GM23338 (cell line): ENCODE results near the gene CNTNAP2. TPM values are rescaled to one million over a fixed set of nuclear protein-coding genes. Genes with fewer than 3 reads are reported as not detected.

Experiments used
- ATAC-seq: fragments of 200-7000 bp; cut with Tn5 transposase; 3 replicates; pipeline ENCODE4 v1.9.1; 2020
- DNase-seq: peaks from one replicate; pipeline ENCODE4 v3.0.0-alpha.2; 2015; ENCODE audit warnings: low spot score
- H2AFZ ChIP-seq: fragments of 200-600 bp; sonication (generic); 2 replicates; pipeline ENCODE4 v1.8.0; 2016; ENCODE audit warnings: antibody characterized with exemption, mild to moderate bottlenecking, moderate library complexity
- H3F3A ChIP-seq: fragments of 200-600 bp; sonication (generic); replicated peaks from 2 replicates; pipeline ENCODE4 v1.8.0; 2017; ENCODE audit warnings: antibody characterized with exemption, mixed run types, low read depth
- H3K27ac ChIP-seq: fragments of 200-600 bp; sonication (generic); 2 replicates; pipeline ENCODE4 v1.6.1; 2016; ENCODE audit warnings: low read depth
- H3K27me3 ChIP-seq: fragments of 200-600 bp; sonication (generic); 2 replicates; pipeline ENCODE4 v1.8.0; 2016; ENCODE audit warnings: mild to moderate bottlenecking, mixed run types, moderate library complexity; ENCODE audit not compliant: insufficient read depth
- H3K36me3 ChIP-seq: fragments of 200-600 bp; sonication (generic); 2 replicates; pipeline ENCODE4 v1.8.0; 2016; ENCODE audit warnings: mild to moderate bottlenecking; ENCODE audit not compliant: insufficient read depth
- H3K4me1 ChIP-seq: fragments of 200-600 bp; sonication (generic); 2 replicates; pipeline ENCODE4 v1.8.0; 2016; ENCODE audit warnings: mild to moderate bottlenecking, moderate library complexity; ENCODE audit not compliant: insufficient read depth
- H3K4me2 ChIP-seq: fragments of 200-600 bp; sonication (generic); 2 replicates; pipeline ENCODE4 v1.7.1; 2017; ENCODE audit warnings: mixed run types
- H3K4me3 ChIP-seq: fragments of 200-600 bp; sonication (generic); 2 replicates; pipeline ENCODE4 v1.6.1; 2016; ENCODE audit warnings: mixed run types
- H3K79me2 ChIP-seq: fragments of 200-600 bp; sonication (generic); replicated peaks from 2 replicates; pipeline ENCODE4 v1.8.0; 2017; ENCODE audit warnings: mild to moderate bottlenecking; ENCODE audit not compliant: insufficient read depth
- H3K9me2 ChIP-seq: fragments of 200-600 bp; sonication (generic); 2 replicates; pipeline ENCODE4 v1.8.0; 2017; ENCODE audit not compliant: insufficient read depth
- H4K20me1 ChIP-seq: fragments of 200-600 bp; sonication (generic); replicated peaks from 2 replicates; pipeline ENCODE4 v1.8.0; 2017; ENCODE audit warnings: mild to moderate bottlenecking; ENCODE audit not compliant: insufficient read depth
- H3K27ac Mint-ChIP-seq: 2 replicates; pipeline ENCODE4 v1.8.0; 2020; ENCODE audit warnings: inconsistent platforms, mild to moderate bottlenecking, moderate library complexity, mixed read lengths
- H3K27me3 Mint-ChIP-seq: 3 replicates; pipeline ENCODE4 v1.8.0; 2022; ENCODE audit warnings: low read depth, mild to moderate bottlenecking, moderate library complexity, mixed read lengths, inconsistent platforms; ENCODE audit not compliant: insufficient read depth, poor library complexity
- H3K36me3 Mint-ChIP-seq: 3 replicates; pipeline ENCODE4 v1.8.0; 2021; ENCODE audit warnings: low read depth, mild to moderate bottlenecking, inconsistent platforms, moderate library complexity, mixed read lengths
- H3K4me1 Mint-ChIP-seq: 3 replicates; pipeline ENCODE4 v1.8.0; 2020; ENCODE audit warnings: mild to moderate bottlenecking, inconsistent platforms, mixed read lengths
- H3K4me3 Mint-ChIP-seq: 3 replicates; pipeline ENCODE4 v1.8.0; 2021; ENCODE audit warnings: moderate library complexity, mild to moderate bottlenecking, inconsistent platforms, mixed read lengths
- H3K9me3 Mint-ChIP-seq: 3 replicates; pipeline ENCODE4 v1.8.0; 2020; ENCODE audit warnings: moderate library complexity, mild to moderate bottlenecking, inconsistent platforms, mixed read lengths
- CREB1 ChIP-seq: fragments of 250-450 bp; sonication (Bioruptor Pico); IDR thresholded peaks from 2 replicates; pipeline ENCODE4 v1.5.0; 2020; ENCODE audit warnings: low read depth, mild to moderate bottlenecking, moderate library complexity
- EZH2 ChIP-seq: fragments of 200-600 bp; sonication (generic); IDR thresholded peaks from one replicate; pipeline ENCODE4 v1.8.0; 2017; ENCODE audit warnings: antibody characterized with exemption, mild to moderate bottlenecking, low read depth; ENCODE audit not compliant: unreplicated experiment
- EZH2phosphoT487 ChIP-seq: fragments of 200-600 bp; sonication (generic); IDR thresholded peaks from one replicate; pipeline ENCODE4 v1.8.1; 2018; ENCODE audit warnings: antibody characterized with exemption; ENCODE audit not compliant: unreplicated experiment
- JUNB ChIP-seq: IDR thresholded peaks from one replicate; pipeline ENCODE4 v1.6.1; 2016; ENCODE audit warnings: antibody characterized with exemption; ENCODE audit not compliant: unreplicated experiment
- NANOG ChIP-seq: IDR thresholded peaks from 2 replicates; pipeline ENCODE4 v1.6.1; 2016; ENCODE audit warnings: antibody characterized with exemption, borderline replicate concordance
- POLR2AphosphoS5 ChIP-seq: IDR thresholded peaks from 2 replicates; pipeline ENCODE4 v1.6.1; 2016; ENCODE audit warnings: antibody characterized with exemption, low read depth
- STAT1 ChIP-seq: IDR thresholded peaks from one replicate; pipeline ENCODE4 v1.6.1; 2016; ENCODE audit warnings: antibody characterized with exemption; ENCODE audit not compliant: unreplicated experiment
- ZNF114 ChIP-seq: fragments of 250-450 bp; sonication (Bioruptor Pico); IDR thresholded peaks from 2 replicates; pipeline ENCODE4 v1.5.0; 2020; ENCODE audit warnings: mild to moderate bottlenecking, moderate library complexity
- ZNF331 ChIP-seq: fragments of 250-450 bp; sonication (Bioruptor Pico); IDR thresholded peaks from 2 replicates; pipeline ENCODE4 v1.5.0; 2020; ENCODE audit warnings: low read depth, mild to moderate bottlenecking, moderate library complexity
- polyA plus RNA-seq: library from polyadenylated mRNA; unstranded; fragments of >200 nt; fragmentation: Nextera tagmentation; extraction: Ambion mirVana; gene quantifications from 2 replicates; pipeline ENCODE4 v1.2.1, GENCODE V29; 2016
- total RNA-seq: library from RNA; depleted of rRNA; stranded (reverse); fragments of >200 nt; shearing (Covaris generic); gene quantifications from 2 replicates; pipeline ENCODE4 v1.2.3, GENCODE V29; 2014
- TF ChIP-seq, protein P1 (sequence below): fragments of 250-450 bp; sonication (Bioruptor Pico); IDR thresholded peaks from 2 replicates; pipeline ENCODE4 v1.5.0; 2020; ENCODE audit warnings: mild to moderate bottlenecking, moderate library complexity
- TF ChIP-seq, protein P2 (sequence below): IDR thresholded peaks from 2 replicates; pipeline ENCODE4 v1.6.1; 2016; ENCODE audit warnings: antibody characterized with exemption
- TF ChIP-seq, protein P3 (sequence below): IDR thresholded peaks from one replicate; pipeline ENCODE4 v1.6.1; 2018; ENCODE audit warnings: antibody characterized with exemption; ENCODE audit not compliant: unreplicated experiment
- TF ChIP-seq, protein P4 (sequence below), 2 experiments: fragments of 200-600 bp in 1 of 2; sonication (generic) in 1 of 2; conservative IDR thresholded peaks; 2 replicates each; pipeline versions ENCODE4 v1.5.1 to v1.6.1; 2016 to 2017; ENCODE audit warnings: antibody characterized with exemption in 2 of 2, low read depth in 2 of 2, mild to moderate bottlenecking in 2 of 2, moderate library complexity in 1 of 2

The CNTNAP2 gene
- total and polyA plus RNA-seq, 2 experiments from 2014 or later: 38.2 to 61.3 TPM

DNA sequence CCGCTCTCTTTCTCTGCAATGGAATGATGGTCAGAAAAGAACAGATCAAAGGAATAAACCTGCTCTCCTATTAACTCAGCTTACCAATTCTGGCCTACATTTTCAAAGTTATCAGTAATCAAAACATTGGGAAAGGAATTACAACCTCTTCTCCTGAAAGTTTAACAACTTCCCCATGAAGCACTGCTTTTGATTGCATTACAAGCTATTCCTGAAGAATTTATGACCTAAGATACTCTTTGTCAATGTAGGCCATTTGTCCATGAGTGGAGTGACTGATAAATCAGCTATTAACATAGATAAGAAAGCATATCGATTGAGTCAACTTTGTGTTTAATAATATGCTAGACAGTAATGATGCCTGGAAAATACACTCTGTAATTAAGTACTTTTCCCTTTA, 2202.2 kb downstream of the CNTNAP2 start:
- H4K20me1 ChIP-seq: no peaks in the 10 kb centered on the region
- peaks cover 3% of the 10 kb centered on the region; the same call in 1 of the 2 replicates for H3K9me2 ChIP-seq
- no peak overlapping the region; the same call in 1 of the 2 replicates for H3K27ac ChIP-seq
- H3K4me1 ChIP-seq: peaks cover 35% of the 10 kb centered on the region
- no peak overlapping the region for H3K4me2 ChIP-seq
- no peaks in the 10 kb centered on the region for H3K27me3 ChIP-seq
- no peak for TF ChIP-seq JUNB
- no peak for TF ChIP-seq NANOG
- TF ChIP-seq, protein P1, sequence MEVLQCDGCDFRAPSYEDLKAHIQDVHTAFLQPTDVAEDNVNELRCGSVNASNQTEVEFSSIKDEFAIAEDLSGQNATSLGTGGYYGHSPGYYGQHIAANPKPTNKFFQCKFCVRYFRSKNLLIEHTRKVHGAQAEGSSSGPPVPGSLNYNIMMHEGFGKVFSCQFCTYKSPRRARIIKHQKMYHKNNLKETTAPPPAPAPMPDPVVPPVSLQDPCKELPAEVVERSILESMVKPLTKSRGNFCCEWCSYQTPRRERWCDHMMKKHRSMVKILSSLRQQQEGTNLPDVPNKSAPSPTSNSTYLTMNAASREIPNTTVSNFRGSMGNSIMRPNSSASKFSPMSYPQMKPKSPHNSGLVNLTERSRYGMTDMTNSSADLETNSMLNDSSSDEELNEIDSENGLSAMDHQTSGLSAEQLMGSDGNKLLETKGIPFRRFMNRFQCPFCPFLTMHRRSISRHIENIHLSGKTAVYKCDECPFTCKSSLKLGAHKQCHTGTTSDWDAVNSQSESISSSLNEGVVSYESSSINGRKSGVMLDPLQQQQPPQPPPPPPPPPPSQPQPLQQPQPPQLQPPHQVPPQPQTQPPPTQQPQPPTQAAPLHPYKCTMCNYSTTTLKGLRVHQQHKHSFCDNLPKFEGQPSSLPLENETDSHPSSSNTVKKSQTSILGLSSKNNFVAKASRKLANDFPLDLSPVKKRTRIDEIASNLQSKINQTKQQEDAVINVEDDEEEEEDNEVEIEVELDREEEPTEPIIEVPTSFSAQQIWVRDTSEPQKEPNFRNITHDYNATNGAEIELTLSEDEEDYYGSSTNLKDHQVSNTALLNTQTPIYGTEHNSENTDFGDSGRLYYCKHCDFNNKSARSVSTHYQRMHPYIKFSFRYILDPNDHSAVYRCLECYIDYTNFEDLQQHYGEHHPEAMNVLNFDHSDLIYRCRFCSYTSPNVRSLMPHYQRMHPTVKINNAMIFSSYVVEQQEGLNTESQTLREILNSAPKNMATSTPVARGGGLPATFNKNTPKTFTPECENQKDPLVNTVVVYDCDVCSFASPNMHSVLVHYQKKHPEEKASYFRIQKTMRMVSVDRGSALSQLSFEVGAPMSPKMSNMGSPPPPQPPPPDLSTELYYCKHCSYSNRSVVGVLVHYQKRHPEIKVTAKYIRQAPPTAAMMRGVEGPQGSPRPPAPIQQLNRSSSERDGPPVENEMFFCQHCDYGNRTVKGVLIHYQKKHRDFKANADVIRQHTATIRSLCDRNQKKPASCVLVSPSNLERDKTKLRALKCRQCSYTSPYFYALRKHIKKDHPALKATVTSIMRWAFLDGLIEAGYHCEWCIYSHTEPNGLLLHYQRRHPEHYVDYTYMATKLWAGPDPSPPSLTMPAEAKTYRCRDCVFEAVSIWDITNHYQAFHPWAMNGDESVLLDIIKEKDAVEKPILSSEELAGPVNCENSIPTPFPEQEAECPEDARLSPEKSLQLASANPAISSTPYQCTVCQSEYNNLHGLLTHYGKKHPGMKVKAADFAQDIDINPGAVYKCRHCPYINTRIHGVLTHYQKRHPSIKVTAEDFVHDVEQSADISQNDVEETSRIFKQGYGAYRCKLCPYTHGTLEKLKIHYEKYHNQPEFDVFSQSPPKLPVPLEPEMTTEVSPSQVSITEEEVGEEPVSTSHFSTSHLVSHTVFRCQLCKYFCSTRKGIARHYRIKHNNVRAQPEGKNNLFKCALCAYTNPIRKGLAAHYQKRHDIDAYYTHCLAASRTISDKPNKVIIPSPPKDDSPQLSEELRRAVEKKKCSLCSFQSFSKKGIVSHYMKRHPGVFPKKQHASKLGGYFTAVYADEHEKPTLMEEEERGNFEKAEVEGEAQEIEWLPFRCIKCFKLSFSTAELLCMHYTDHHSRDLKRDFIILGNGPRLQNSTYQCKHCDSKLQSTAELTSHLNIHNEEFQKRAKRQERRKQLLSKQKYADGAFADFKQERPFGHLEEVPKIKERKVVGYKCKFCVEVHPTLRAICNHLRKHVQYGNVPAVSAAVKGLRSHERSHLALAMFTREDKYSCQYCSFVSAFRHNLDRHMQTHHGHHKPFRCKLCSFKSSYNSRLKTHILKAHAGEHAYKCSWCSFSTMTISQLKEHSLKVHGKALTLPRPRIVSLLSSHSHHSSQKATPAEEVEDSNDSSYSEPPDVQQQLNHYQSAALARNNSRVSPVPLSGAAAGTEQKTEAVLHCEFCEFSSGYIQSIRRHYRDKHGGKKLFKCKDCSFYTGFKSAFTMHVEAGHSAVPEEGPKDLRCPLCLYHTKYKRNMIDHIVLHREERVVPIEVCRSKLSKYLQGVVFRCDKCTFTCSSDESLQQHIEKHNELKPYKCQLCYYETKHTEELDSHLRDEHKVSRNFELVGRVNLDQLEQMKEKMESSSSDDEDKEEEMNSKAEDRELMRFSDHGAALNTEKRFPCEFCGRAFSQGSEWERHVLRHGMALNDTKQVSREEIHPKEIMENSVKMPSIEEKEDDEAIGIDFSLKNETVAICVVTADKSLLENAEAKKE (CRISPR knock-in tag): no peak
- TF ChIP-seq, protein P2, sequence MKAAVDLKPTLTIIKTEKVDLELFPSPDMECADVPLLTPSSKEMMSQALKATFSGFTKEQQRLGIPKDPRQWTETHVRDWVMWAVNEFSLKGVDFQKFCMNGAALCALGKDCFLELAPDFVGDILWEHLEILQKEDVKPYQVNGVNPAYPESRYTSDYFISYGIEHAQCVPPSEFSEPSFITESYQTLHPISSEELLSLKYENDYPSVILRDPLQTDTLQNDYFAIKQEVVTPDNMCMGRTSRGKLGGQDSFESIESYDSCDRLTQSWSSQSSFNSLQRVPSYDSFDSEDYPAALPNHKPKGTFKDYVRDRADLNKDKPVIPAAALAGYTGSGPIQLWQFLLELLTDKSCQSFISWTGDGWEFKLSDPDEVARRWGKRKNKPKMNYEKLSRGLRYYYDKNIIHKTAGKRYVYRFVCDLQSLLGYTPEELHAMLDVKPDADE: no peak
- TF ChIP-seq EZH2: no peak
- TF ChIP-seq CREB1 (CRISPR knock-in tag): no peak
- no peak for TF ChIP-seq ZNF331
- no peak for TF ChIP-seq ZNF114 (CRISPR knock-in tag)
- TF ChIP-seq, protein P3, sequence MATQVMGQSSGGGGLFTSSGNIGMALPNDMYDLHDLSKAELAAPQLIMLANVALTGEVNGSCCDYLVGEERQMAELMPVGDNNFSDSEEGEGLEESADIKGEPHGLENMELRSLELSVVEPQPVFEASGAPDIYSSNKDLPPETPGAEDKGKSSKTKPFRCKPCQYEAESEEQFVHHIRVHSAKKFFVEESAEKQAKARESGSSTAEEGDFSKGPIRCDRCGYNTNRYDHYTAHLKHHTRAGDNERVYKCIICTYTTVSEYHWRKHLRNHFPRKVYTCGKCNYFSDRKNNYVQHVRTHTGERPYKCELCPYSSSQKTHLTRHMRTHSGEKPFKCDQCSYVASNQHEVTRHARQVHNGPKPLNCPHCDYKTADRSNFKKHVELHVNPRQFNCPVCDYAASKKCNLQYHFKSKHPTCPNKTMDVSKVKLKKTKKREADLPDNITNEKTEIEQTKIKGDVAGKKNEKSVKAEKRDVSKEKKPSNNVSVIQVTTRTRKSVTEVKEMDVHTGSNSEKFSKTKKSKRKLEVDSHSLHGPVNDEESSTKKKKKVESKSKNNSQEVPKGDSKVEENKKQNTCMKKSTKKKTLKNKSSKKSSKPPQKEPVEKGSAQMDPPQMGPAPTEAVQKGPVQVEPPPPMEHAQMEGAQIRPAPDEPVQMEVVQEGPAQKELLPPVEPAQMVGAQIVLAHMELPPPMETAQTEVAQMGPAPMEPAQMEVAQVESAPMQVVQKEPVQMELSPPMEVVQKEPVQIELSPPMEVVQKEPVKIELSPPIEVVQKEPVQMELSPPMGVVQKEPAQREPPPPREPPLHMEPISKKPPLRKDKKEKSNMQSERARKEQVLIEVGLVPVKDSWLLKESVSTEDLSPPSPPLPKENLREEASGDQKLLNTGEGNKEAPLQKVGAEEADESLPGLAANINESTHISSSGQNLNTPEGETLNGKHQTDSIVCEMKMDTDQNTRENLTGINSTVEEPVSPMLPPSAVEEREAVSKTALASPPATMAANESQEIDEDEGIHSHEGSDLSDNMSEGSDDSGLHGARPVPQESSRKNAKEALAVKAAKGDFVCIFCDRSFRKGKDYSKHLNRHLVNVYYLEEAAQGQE: no peak
- TF ChIP-seq, protein P4, sequence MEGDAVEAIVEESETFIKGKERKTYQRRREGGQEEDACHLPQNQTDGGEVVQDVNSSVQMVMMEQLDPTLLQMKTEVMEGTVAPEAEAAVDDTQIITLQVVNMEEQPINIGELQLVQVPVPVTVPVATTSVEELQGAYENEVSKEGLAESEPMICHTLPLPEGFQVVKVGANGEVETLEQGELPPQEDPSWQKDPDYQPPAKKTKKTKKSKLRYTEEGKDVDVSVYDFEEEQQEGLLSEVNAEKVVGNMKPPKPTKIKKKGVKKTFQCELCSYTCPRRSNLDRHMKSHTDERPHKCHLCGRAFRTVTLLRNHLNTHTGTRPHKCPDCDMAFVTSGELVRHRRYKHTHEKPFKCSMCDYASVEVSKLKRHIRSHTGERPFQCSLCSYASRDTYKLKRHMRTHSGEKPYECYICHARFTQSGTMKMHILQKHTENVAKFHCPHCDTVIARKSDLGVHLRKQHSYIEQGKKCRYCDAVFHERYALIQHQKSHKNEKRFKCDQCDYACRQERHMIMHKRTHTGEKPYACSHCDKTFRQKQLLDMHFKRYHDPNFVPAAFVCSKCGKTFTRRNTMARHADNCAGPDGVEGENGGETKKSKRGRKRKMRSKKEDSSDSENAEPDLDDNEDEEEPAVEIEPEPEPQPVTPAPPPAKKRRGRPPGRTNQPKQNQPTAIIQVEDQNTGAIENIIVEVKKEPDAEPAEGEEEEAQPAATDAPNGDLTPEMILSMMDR (conservative IDR thresholded peaks at IDR 0.05; ENCODE audit: low read depth in 2 of 2): no peak
- TF ChIP-seq STAT1: no peak
- no peak for TF ChIP-seq EZH2phosphoT487
- TF ChIP-seq POLR2AphosphoS5: no peak
- H2AFZ ChIP-seq: no peak overlapping the region
- ATAC-seq (no peak), DNase-seq (no peak)
- H3K9me3 Mint-ChIP-seq: peaks cover 10% of the 10 kb centered on the region
- H3K4me3 Mint-ChIP-seq: no peak overlapping the region
- peaks cover 10% of the 10 kb centered on the region for H3K27me3 Mint-ChIP-seq
- H3F3A ChIP-seq: no peaks in the 10 kb centered on the region; the same call in 1 of the 2 replicates
- no peaks in the 10 kb centered on the region; the same call in 1 of the 2 replicates for H3K36me3 ChIP-seq
- H3K79me2 ChIP-seq: no peaks in the 10 kb centered on the region
- peaks cover 29% of the 10 kb centered on the region; the same call in 2 of the 3 replicates for H3K4me1 Mint-ChIP-seq
- no peak overlapping the region for H3K4me3 ChIP-seq
- H3K27ac Mint-ChIP-seq: no peak overlapping the region
- H3K36me3 Mint-ChIP-seq: peaks cover 11% of the 10 kb centered on the region
